Astrocyte (in vitro differentiated cells and primary cell): ENCODE measurements around the gene PCDHA7. TPM values are rescaled to one million over a fixed set of nuclear protein-coding genes. Genes with fewer than 3 reads are reported as not detected.
"Not testable (repeated sequence)": the region's sequence is repeated elsewhere in the genome, so short reads cannot be mapped to it uniquely, and the experiment has no call there.

Experiments used
- DNase-seq: peaks from one replicate; pipeline ENCODE4 v3.0.0-alpha.2; 2010; ENCODE audit warnings: low read depth
- FAIRE-seq: peaks from 2 replicates; lab custom pipeline; 2011; peaks lifted over from hg19 to GRCh38; lab: Jason Lieb, UNC
- H2AFZ ChIP-seq: 2 replicates; pipeline ENCODE4 v1.6.0; 2012; ENCODE audit warnings: low read depth, low read length, inconsistent platforms
- H3K27ac ChIP-seq: 2 replicates; pipeline ENCODE4 v1.5.1; 2011; ENCODE audit warnings: low read depth, low read length, inconsistent platforms
- H3K27me3 ChIP-seq: 2 replicates; pipeline ENCODE4 v1.6.0; 2011; ENCODE audit warnings: low read length, inconsistent platforms; ENCODE audit not compliant: insufficient read depth
- H3K36me3 ChIP-seq: 2 replicates; pipeline ENCODE4 v1.5.1; 2011; ENCODE audit warnings: low read length, inconsistent platforms; ENCODE audit not compliant: insufficient read depth
- H3K4me1 ChIP-seq: 2 replicates; pipeline ENCODE4 v1.5.1; 2011; ENCODE audit warnings: low read length, inconsistent platforms; ENCODE audit not compliant: insufficient read depth
- H3K4me2 ChIP-seq: 2 replicates; pipeline ENCODE4 v1.6.0; 2012; ENCODE audit warnings: low read length, inconsistent platforms
- H3K4me3 ChIP-seq: 2 replicates; pipeline ENCODE4 v1.5.1; 2011; ENCODE audit warnings: low read depth, mild to moderate bottlenecking, low read length, inconsistent platforms; ENCODE audit not compliant: insufficient read depth
- H3K79me2 ChIP-seq: 2 replicates; pipeline ENCODE4 v1.6.0; 2012; ENCODE audit warnings: mild to moderate bottlenecking, low read length, inconsistent platforms; ENCODE audit not compliant: insufficient read depth
- H3K9ac ChIP-seq: 2 replicates; pipeline ENCODE4 v1.6.0; 2012; ENCODE audit warnings: mild to moderate bottlenecking, low read length, inconsistent platforms
- H3K9me3 ChIP-seq: 2 replicates; pipeline ENCODE4 v1.5.1; 2012; ENCODE audit warnings: low read depth, mild to moderate bottlenecking, low read length, inconsistent platforms; ENCODE audit not compliant: insufficient read depth
- H4K20me1 ChIP-seq: 2 replicates; pipeline ENCODE4 v1.6.0; 2012; ENCODE audit warnings: low read length, inconsistent platforms; ENCODE audit not compliant: insufficient read depth
- H3K27ac Mint-ChIP-seq: one replicate; pipeline ENCODE4 v1.8.0; 2021; ENCODE audit warnings: mild to moderate bottlenecking, mixed read lengths; ENCODE audit not compliant: unreplicated experiment
- H3K27me3 Mint-ChIP-seq: one replicate; pipeline ENCODE4 v1.8.0; 2021; ENCODE audit warnings: low read depth, mixed read lengths; ENCODE audit not compliant: unreplicated experiment
- H3K36me3 Mint-ChIP-seq: one replicate; pipeline ENCODE4 v1.8.0; 2021; ENCODE audit warnings: low read depth, mixed read lengths; ENCODE audit not compliant: unreplicated experiment
- H3K4me1 Mint-ChIP-seq: one replicate; pipeline ENCODE4 v1.8.0; 2021; ENCODE audit warnings: low read depth, mixed read lengths; ENCODE audit not compliant: unreplicated experiment
- H3K4me3 Mint-ChIP-seq: one replicate; pipeline ENCODE4 v1.8.0; 2021; ENCODE audit warnings: mild to moderate bottlenecking, moderate library complexity, mixed read lengths; ENCODE audit not compliant: unreplicated experiment
- H3K9me3 Mint-ChIP-seq: one replicate; pipeline ENCODE4 v1.8.0; 2021; ENCODE audit warnings: mild to moderate bottlenecking, mixed read lengths; ENCODE audit not compliant: unreplicated experiment
- EZH2 ChIP-seq: IDR thresholded peaks from 2 replicates; pipeline ENCODE4 v1.6.1; 2012; ENCODE audit warnings: mild to moderate bottlenecking, low read length, inconsistent platforms; ENCODE audit not compliant: insufficient read depth
- total RNA-seq: library from RNA; stranded (reverse); gene quantifications from 2 replicates; pipeline ENCODE4 v1.2.1, GENCODE V29; 2021
- TF ChIP-seq, protein P1 (sequence below): IDR thresholded peaks from 2 replicates; pipeline ENCODE4 v1.5.1; 2011; ENCODE audit warnings: low read depth, mild to moderate bottlenecking, inconsistent platforms, low read length, moderate library complexity; ENCODE audit not compliant: insufficient read depth

PCDHA7 gene
- total RNA-seq, 1 donor from 2014 or later: 2.6 TPM

DNA sequence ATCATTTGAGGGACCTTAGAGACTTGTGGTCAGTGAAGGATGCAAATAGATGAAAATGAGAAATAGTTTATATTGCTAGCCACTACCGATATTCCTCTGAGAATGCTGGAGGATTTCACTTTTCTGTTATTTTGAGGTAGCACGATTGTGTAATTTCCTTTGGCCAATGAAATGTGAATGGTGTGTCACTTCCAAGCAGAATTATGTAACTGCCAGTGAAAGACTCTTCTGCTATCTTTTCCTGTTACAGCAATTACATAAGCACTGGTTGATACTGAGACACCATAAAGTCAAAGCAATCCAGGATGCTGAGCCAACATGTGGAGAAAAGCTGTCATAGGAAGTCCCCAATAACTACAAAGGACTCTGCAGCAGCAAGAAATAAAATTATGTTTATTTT, 43.0 kb upstream of the PCDHA7 start:
- Mint-ChIP-seq H3K27me3 (no peaks in the 10 kb centered on the region), H3K27ac (no peak overlapping the region), H3K9me3 (peaks cover 23% of the 10 kb centered on the region), H3K4me1 (no peaks in the 10 kb centered on the region), H3K4me3 (no peak overlapping the region), H3K36me3 (peaks cover 9% of the 10 kb centered on the region)
- no peak overlapping the region for H3K4me2 ChIP-seq
- H2AFZ ChIP-seq: no peak overlapping the region
- no peak for DNase-seq
- H3K27ac ChIP-seq: no peak overlapping the region
- no peaks in the 10 kb centered on the region for H3K27me3 ChIP-seq
- H3K9me3 ChIP-seq: peaks cover 17% of the 10 kb centered on the region
- H3K79me2 ChIP-seq: no peaks in the 10 kb centered on the region
- H3K36me3 ChIP-seq: no peaks in the 10 kb centered on the region
- TF ChIP-seq, protein P1, sequence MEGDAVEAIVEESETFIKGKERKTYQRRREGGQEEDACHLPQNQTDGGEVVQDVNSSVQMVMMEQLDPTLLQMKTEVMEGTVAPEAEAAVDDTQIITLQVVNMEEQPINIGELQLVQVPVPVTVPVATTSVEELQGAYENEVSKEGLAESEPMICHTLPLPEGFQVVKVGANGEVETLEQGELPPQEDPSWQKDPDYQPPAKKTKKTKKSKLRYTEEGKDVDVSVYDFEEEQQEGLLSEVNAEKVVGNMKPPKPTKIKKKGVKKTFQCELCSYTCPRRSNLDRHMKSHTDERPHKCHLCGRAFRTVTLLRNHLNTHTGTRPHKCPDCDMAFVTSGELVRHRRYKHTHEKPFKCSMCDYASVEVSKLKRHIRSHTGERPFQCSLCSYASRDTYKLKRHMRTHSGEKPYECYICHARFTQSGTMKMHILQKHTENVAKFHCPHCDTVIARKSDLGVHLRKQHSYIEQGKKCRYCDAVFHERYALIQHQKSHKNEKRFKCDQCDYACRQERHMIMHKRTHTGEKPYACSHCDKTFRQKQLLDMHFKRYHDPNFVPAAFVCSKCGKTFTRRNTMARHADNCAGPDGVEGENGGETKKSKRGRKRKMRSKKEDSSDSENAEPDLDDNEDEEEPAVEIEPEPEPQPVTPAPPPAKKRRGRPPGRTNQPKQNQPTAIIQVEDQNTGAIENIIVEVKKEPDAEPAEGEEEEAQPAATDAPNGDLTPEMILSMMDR: no peak
- TF ChIP-seq EZH2: no peak
- no peaks in the 10 kb centered on the region for H4K20me1 ChIP-seq
- no peak for FAIRE-seq
- no peaks in the 10 kb centered on the region for H3K4me1 ChIP-seq
- H3K4me3 ChIP-seq: no peak overlapping the region
- no peak overlapping the region for H3K9ac ChIP-seq

DNA sequence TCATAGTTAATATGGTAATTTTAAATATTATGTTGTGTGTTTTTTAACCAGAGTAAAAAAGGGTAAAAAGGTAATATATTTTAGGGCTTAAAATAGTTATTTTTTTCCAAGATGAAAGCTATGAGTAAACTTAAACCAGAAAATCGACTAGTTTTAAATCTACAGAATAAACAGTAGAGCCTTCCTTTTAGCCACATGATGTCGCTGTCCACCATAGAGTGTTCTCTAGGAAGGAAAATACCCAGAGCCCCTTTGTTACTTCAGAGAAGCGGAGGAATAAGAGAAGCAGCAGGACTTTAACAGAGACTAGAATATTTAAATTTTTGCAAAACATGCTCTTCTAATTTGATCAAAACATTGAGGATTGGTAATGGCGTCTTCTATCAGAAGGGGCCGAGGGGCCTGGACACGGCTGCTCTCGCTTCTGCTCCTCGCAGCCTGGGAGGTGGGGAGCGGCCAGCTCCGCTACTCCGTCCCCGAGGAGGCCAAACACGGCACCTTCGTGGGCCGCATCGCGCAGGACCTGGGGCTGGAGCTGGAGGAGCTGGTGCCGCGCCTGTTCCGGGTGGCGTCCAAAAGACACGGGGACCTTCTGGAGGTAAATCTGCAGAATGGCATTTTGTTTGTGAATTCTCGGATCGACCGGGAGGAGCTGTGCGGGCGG, 39.3 kb upstream of the PCDHA7 start, which contains the start of gene PCDHA2:
PCDHA2 (plus strand) TSS at position 258 of the 664 bp plus-strand sequence.
- H3K4me3 ChIP-seq: no peak within 1 kb of the TSS
- no peak for FAIRE-seq
- Mint-ChIP-seq H3K36me3 (peaks cover 10% of the 10 kb centered on the region), H3K27ac (no peak within 1 kb of the TSS), H3K4me1 (no peaks in the 10 kb centered on the region), H3K4me3 (peak within 1 kb of the TSS; percentile 89), H3K9me3 (peaks cover 14% of the 10 kb centered on the region), H3K27me3 (no peaks in the 10 kb centered on the region)
- H3K4me1 ChIP-seq: no peaks in the 10 kb centered on the region
- TF ChIP-seq, protein P1: no peak
- TF ChIP-seq EZH2: no peak
- no peak within 1 kb of the TSS for H3K4me2 ChIP-seq
- H3K27me3 ChIP-seq: no peaks in the 10 kb centered on the region
- no peak within 1 kb of the TSS for H3K9ac ChIP-seq
- no peak within 1 kb of the TSS for H3K27ac ChIP-seq
- H3K36me3 ChIP-seq: no peaks in the 10 kb centered on the region
- no peaks in the 10 kb centered on the region for H4K20me1 ChIP-seq
- no peaks in the 10 kb centered on the region for H3K79me2 ChIP-seq
- no peak for DNase-seq
- peaks cover 10% of the 10 kb centered on the region for H3K9me3 ChIP-seq
- H2AFZ ChIP-seq: no peak within 1 kb of the TSS

DNA sequence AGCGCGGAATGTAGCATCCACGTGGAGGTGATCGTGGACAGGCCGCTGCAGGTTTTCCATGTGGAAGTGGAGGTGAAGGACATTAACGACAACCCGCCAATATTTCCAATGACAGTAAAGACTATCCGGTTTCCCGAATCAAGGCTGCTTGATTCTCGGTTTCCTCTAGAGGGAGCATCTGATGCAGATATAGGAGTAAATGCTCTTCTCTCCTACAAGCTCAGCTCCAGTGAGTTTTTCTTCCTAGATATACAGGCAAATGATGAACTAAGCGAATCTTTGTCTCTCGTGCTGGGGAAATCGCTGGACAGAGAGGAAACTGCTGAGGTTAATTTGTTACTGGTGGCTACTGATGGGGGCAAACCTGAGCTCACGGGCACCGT, 38.8 kb upstream of the PCDHA7 start:
- DNase-seq (no peak), FAIRE-seq (no peak)
- H4K20me1 ChIP-seq: no peaks in the 10 kb centered on the region
- peaks cover 14% of the 10 kb centered on the region for H3K9me3 Mint-ChIP-seq
- no peaks in the 10 kb centered on the region for H3K36me3 ChIP-seq
- H3K27me3 ChIP-seq: no peaks in the 10 kb centered on the region
- no peak overlapping the region for H2AFZ ChIP-seq
- no peak for TF ChIP-seq EZH2
- TF ChIP-seq, protein P1: no peak
- H3K4me2 ChIP-seq: no peak overlapping the region
- no peak overlapping the region for H3K9ac ChIP-seq
- no peaks in the 10 kb centered on the region for H3K4me1 ChIP-seq
- H3K4me1 Mint-ChIP-seq: no peaks in the 10 kb centered on the region
- no peaks in the 10 kb centered on the region for H3K79me2 ChIP-seq
- H3K36me3 Mint-ChIP-seq: peaks cover 10% of the 10 kb centered on the region
- H3K9me3 ChIP-seq: peaks cover 10% of the 10 kb centered on the region
- no peaks in the 10 kb centered on the region for H3K27me3 Mint-ChIP-seq
- H3K27ac Mint-ChIP-seq: no peak overlapping the region
- peak overlapping the region; percentile 89 for H3K4me3 Mint-ChIP-seq
- H3K27ac ChIP-seq: no peak overlapping the region
- H3K4me3 ChIP-seq: no peak overlapping the region

DNA sequence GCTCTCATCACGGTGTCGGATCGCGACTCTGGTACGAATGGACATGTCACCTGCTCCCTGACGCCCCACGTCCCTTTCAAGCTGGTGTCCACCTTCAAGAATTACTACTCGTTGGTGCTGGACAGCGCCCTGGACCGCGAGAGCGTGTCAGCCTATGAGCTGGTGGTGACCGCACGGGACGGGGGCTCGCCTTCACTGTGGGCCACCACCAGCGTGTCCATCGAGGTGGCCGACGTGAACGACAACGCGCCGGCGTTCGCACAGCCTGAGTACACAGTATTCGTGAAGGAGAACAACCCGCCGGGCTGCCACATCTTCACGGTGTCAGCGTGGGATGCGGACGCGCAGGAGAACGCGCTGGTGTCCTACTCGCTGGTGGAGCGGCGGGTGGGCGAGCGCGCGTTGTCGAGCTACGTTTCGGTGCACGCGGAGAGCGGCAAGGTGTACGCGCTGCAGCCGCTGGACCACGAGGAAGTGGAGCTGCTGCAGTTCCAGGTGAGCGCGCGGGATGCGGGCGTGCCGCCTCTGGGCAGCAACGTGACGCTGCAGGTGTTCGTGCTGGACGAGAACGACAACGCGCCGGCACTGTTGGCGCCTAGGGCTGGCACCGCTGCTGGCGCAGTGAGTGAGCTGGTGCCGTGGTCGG, 37.9 kb upstream of the PCDHA7 start:
- not testable (repeated sequence) for H3K4me1 ChIP-seq, H3K27me3 ChIP-seq, H3K4me3 ChIP-seq, H3K9ac ChIP-seq, H3K27ac Mint-ChIP-seq, FAIRE-seq, H2AFZ ChIP-seq, H3K4me3 Mint-ChIP-seq, H3K79me2 ChIP-seq, H3K36me3 ChIP-seq, H4K20me1 ChIP-seq, H3K4me2 ChIP-seq, DNase-seq, H3K27ac ChIP-seq, H3K4me1 Mint-ChIP-seq, H3K27me3 Mint-ChIP-seq
- Mint-ChIP-seq H3K36me3 (peaks cover 14% of the 10 kb centered on the region), H3K9me3 (peaks cover 18% of the 10 kb centered on the region)
- peaks cover 10% of the 10 kb centered on the region for H3K9me3 ChIP-seq
